Astrocyte (in vitro differentiated cells and primary cell): Measurements from ENCODE around the gene F11R. TPM values are rescaled to one million over a fixed set of nuclear protein-coding genes. Genes with fewer than 3 reads are reported as not detected.

ENCODE experiments used
- DNase-seq: peaks from one replicate; pipeline ENCODE4 v3.0.0-alpha.2; 2010; ENCODE audit warnings: low read depth
- FAIRE-seq: peaks from 2 replicates; lab custom pipeline; 2011; peaks lifted over from hg19 to GRCh38; lab: Jason Lieb, UNC
- H2AFZ ChIP-seq: 2 replicates; pipeline ENCODE4 v1.6.0; 2012; ENCODE audit warnings: low read depth, low read length, inconsistent platforms
- H3K27ac ChIP-seq: 2 replicates; pipeline ENCODE4 v1.5.1; 2011; ENCODE audit warnings: low read depth, low read length, inconsistent platforms
- H3K27me3 ChIP-seq: 2 replicates; pipeline ENCODE4 v1.6.0; 2011; ENCODE audit warnings: low read length, inconsistent platforms; ENCODE audit not compliant: insufficient read depth
- H3K36me3 ChIP-seq: 2 replicates; pipeline ENCODE4 v1.5.1; 2011; ENCODE audit warnings: low read length, inconsistent platforms; ENCODE audit not compliant: insufficient read depth
- H3K4me1 ChIP-seq: 2 replicates; pipeline ENCODE4 v1.5.1; 2011; ENCODE audit warnings: low read length, inconsistent platforms; ENCODE audit not compliant: insufficient read depth
- H3K4me2 ChIP-seq: 2 replicates; pipeline ENCODE4 v1.6.0; 2012; ENCODE audit warnings: low read length, inconsistent platforms
- H3K4me3 ChIP-seq: 2 replicates; pipeline ENCODE4 v1.5.1; 2011; ENCODE audit warnings: low read depth, mild to moderate bottlenecking, low read length, inconsistent platforms; ENCODE audit not compliant: insufficient read depth
- H3K79me2 ChIP-seq: 2 replicates; pipeline ENCODE4 v1.6.0; 2012; ENCODE audit warnings: mild to moderate bottlenecking, low read length, inconsistent platforms; ENCODE audit not compliant: insufficient read depth
- H3K9ac ChIP-seq: 2 replicates; pipeline ENCODE4 v1.6.0; 2012; ENCODE audit warnings: mild to moderate bottlenecking, low read length, inconsistent platforms
- H3K9me3 ChIP-seq: 2 replicates; pipeline ENCODE4 v1.5.1; 2012; ENCODE audit warnings: low read depth, mild to moderate bottlenecking, low read length, inconsistent platforms; ENCODE audit not compliant: insufficient read depth
- H4K20me1 ChIP-seq: 2 replicates; pipeline ENCODE4 v1.6.0; 2012; ENCODE audit warnings: low read length, inconsistent platforms; ENCODE audit not compliant: insufficient read depth
- H3K27ac Mint-ChIP-seq: one replicate; pipeline ENCODE4 v1.8.0; 2021; ENCODE audit warnings: mild to moderate bottlenecking, mixed read lengths; ENCODE audit not compliant: unreplicated experiment
- H3K27me3 Mint-ChIP-seq: one replicate; pipeline ENCODE4 v1.8.0; 2021; ENCODE audit warnings: low read depth, mixed read lengths; ENCODE audit not compliant: unreplicated experiment
- H3K36me3 Mint-ChIP-seq: one replicate; pipeline ENCODE4 v1.8.0; 2021; ENCODE audit warnings: low read depth, mixed read lengths; ENCODE audit not compliant: unreplicated experiment
- H3K4me1 Mint-ChIP-seq: one replicate; pipeline ENCODE4 v1.8.0; 2021; ENCODE audit warnings: low read depth, mixed read lengths; ENCODE audit not compliant: unreplicated experiment
- H3K4me3 Mint-ChIP-seq: one replicate; pipeline ENCODE4 v1.8.0; 2021; ENCODE audit warnings: mild to moderate bottlenecking, moderate library complexity, mixed read lengths; ENCODE audit not compliant: unreplicated experiment
- H3K9me3 Mint-ChIP-seq: one replicate; pipeline ENCODE4 v1.8.0; 2021; ENCODE audit warnings: mild to moderate bottlenecking, mixed read lengths; ENCODE audit not compliant: unreplicated experiment
- CTCF ChIP-seq: IDR thresholded peaks from 2 replicates; pipeline ENCODE4 v1.5.1; 2011; ENCODE audit warnings: low read depth, mild to moderate bottlenecking, inconsistent platforms, low read length, moderate library complexity; ENCODE audit not compliant: insufficient read depth
- EZH2 ChIP-seq: IDR thresholded peaks from 2 replicates; pipeline ENCODE4 v1.6.1; 2012; ENCODE audit warnings: mild to moderate bottlenecking, low read length, inconsistent platforms; ENCODE audit not compliant: insufficient read depth
- total RNA-seq: library from RNA; stranded (reverse); gene quantifications from 2 replicates; pipeline ENCODE4 v1.2.1, GENCODE V29; 2021

Gene F11R
- total RNA-seq, 1 donor from 2014 or later, result 68.6 TPM

GRCh38 chr1:160999376-160999775 is 21.6 kb downstream of the F11R start:
- no peak for FAIRE-seq

GRCh38 chr1:160997323-160998038 is 23.5 kb downstream of the F11R start:
- H3K36me3 Mint-ChIP-seq, result peaks cover 12% of the 10 kb centered on the region
- H2AFZ ChIP-seq, result no peak overlapping the region
- no peak overlapping the region for H3K27ac Mint-ChIP-seq

More at GRCh38 chr1:160999376-160999775, 21.6 kb downstream of the F11R start:
- Histone ChIP-seq H3K27ac (no peak overlapping the region), H3K4me3 (no peak overlapping the region), H3K9ac (no peak overlapping the region), H3K4me1 (no peaks in the 10 kb centered on the region), H3K9me3 (no peaks in the 10 kb centered on the region), H3K27me3 (no peaks in the 10 kb centered on the region), H2AFZ (no peak overlapping the region), H3K4me2 (no peak overlapping the region), H4K20me1 (no peaks in the 10 kb centered on the region), H3K36me3 (no peaks in the 10 kb centered on the region), H3K79me2 (no peaks in the 10 kb centered on the region)
- Mint-ChIP-seq H3K36me3 (peaks cover 12% of the 10 kb centered on the region), H3K9me3 (no peaks in the 10 kb centered on the region), H3K4me3 (no peak overlapping the region), H3K27ac (no peak overlapping the region), H3K4me1 (peaks cover 13% of the 10 kb centered on the region), H3K27me3 (no peaks in the 10 kb centered on the region)
- TF ChIP-seq EZH2 (no peak), CTCF (no peak)
- no peak for DNase-seq

More at GRCh38 chr1:160997323-160998038, 23.5 kb downstream of the F11R start:
- no peak for FAIRE-seq
- H3K4me2 ChIP-seq, result no peak overlapping the region
- Mint-ChIP-seq H3K9me3 (no peaks in the 10 kb centered on the region), H3K27me3 (no peaks in the 10 kb centered on the region), H3K4me1 (peaks cover 16% of the 10 kb centered on the region), H3K4me3 (no peak overlapping the region)
- H3K27me3 ChIP-seq, result no peaks in the 10 kb centered on the region
- TF ChIP-seq EZH2 (no peak), CTCF (peak; percentile 34)
- H3K4me3 ChIP-seq, result no peak overlapping the region
- peak; percentile 49 for DNase-seq
- H3K9ac ChIP-seq, result no peak overlapping the region
- H4K20me1 ChIP-seq, result no peaks in the 10 kb centered on the region
- no peaks in the 10 kb centered on the region for H3K79me2 ChIP-seq
- H3K27ac ChIP-seq, result no peak overlapping the region
- no peaks in the 10 kb centered on the region for H3K4me1 ChIP-seq
- no peaks in the 10 kb centered on the region for H3K36me3 ChIP-seq
- no peaks in the 10 kb centered on the region for H3K9me3 ChIP-seq
